Heart right ventricle (tissue), 16 donors: ENCODE data around the gene MYH9. TPM values are rescaled to one million over a fixed set of nuclear protein-coding genes. Genes with fewer than 3 reads are reported as not detected.

ENCODE experiments used
- ATAC-seq, 8 donors: fragments of 200-7000 bp; cut with Tn5 transposase; one replicate each; pipeline ENCODE4 v1.9.1; 2020; ENCODE audit warnings: mild to moderate bottlenecking in 8 of 8, moderate library complexity in 8 of 8, moderate number of reproducible peaks in 1 of 8
- DNase-seq, 2 donors: peaks; one replicate each; pipeline ENCODE4 v3.0.0-alpha.2; 2020
- H3K27ac ChIP-seq, 10 donors: fragments of 200-600 bp; sonication (generic) in 2 of 10; one replicate each; pipeline versions ENCODE4 v1.5.0 to v1.8.0; 2020 to 2022; ENCODE audit warnings: mild to moderate bottlenecking in 3 of 10
- H3K27me3 ChIP-seq, 7 donors: fragments of 200-600 bp; one replicate each; pipeline ENCODE4 v1.8.0; 2021 to 2022; ENCODE audit warnings: mild to moderate bottlenecking in 2 of 7
- H3K36me3 ChIP-seq, 9 donors: fragments of 200-600 bp; sonication (generic) in 1 of 9; one replicate each; pipeline versions ENCODE4 v1.5.0 to v1.8.0; 2020 to 2022; ENCODE audit warnings: mild to moderate bottlenecking in 2 of 9
- H3K4me1 ChIP-seq, 9 donors: fragments of 200-600 bp; sonication (generic) in 1 of 9; one replicate each; pipeline versions ENCODE4 v1.5.0 to v1.8.0; 2020 to 2022; ENCODE audit warnings: mild to moderate bottlenecking in 4 of 9
- H3K4me3 ChIP-seq, 10 donors: fragments of 200-600 bp; sonication (generic) in 2 of 10; one replicate each; pipeline versions ENCODE4 v1.5.0 to v1.8.0; 2020 to 2022; ENCODE audit warnings: mild to moderate bottlenecking in 7 of 10, moderate library complexity in 2 of 10
- H3K9me3 ChIP-seq, 11 donors: fragments of 200-600 bp in 10 of 11; sonication (generic) in 2 of 11; one replicate each; pipeline versions ENCODE4 v1.5.0 to v1.8.0; 2013 to 2022; ENCODE audit warnings: mild to moderate bottlenecking in 2 of 11, control low read depth in 1 of 11, moderate library complexity in 1 of 11
- CTCF ChIP-seq, 9 donors: fragments of 200-600 bp; sonication (generic) in 2 of 9; IDR thresholded peaks; one replicate each; pipeline versions ENCODE4 v1.5.0 to v1.8.0; 2021 to 2022; ENCODE audit warnings: antibody characterized with exemption in 9 of 9, mild to moderate bottlenecking in 5 of 9, moderate library complexity in 1 of 9
- WGBS, 2 donors: extraction: QIAGEN DNeasy Blood & Tissue Kit; methylation state at CpG; one replicate each; pipeline ENCODE4 v1.1.7; 2013; ENCODE audit warnings: inconsistent platforms in 1 of 2; 5-methylcytosine and 5-hydroxymethylcytosine counted together
- intact Hi-C, 10 donors: fragments of 100-400 bp; cut with DNase I; formaldehyde crosslinking; loops; one replicate each; pipeline versions ENCODE4 v1.11.1 to v1.14.2; 2022
- polyA plus RNA-seq, 2 donors: library from polyadenylated mRNA; stranded (reverse); fragments of 200-250 nt; gene quantifications; one replicate each; pipeline ENCODE4 v1.2.3, GENCODE V29; 2013
- total RNA-seq, 10 donors: library from RNA; stranded (reverse); fragmentation: NEBNext Ultra II Directional in 3 of 10; extraction: Animal tissue kit (Norgen Biotek cat#: 25700) in 3 of 10; gene quantifications; one replicate each; pipeline versions ENCODE4 v1.2.1 to v1.2.4, GENCODE V29; 2021 to 2023
- donor health status: Arrhythmogenic right ventricular cardiomyopathy.
- donor health status: ischemic (EF 13 %, LVEDD 7.1; RV severe dilation, severe dysfunction).
- donor health status: healthy with polysubstance abuse.
- donor health status: DM: no; HTN: yes; CAD: no.
- donor health status: DM: no; HTN: no; CAD: no.
- donor health status: ischemic (EF 25% LVEDD 6.9; RV normal size, moderate dysfunction).
- donor health status: ischemic (EF 25% LVEDD 5.7; RV mildly dilated, moderate dysfunction).
- donor health status: healthy.
- donor health status: DM: yes; HTN: yes; CAD: no.
- donor health status: Ischemic cardiomyopathy.
- donor health status: ischemic (EF 35%, LVEDD 5.7; RV mildly dilated, moderate dysfunction).
- donor health status: nonischemic (EF 11% LVEDD 7.7; RV severe dilation, severe dysfunction).
- donor health status: DM: yes; HTN: yes; CAD: no.
- donor health status: PGD.
- donor health status: ischemic (EF 29% LVEDD 5.4; RV normal size, mild dysfunction).
- donor health status: nonischemic (EF 23%, LVEDD 6.1; RV moderate dilation, normal function).

Gene MYH9
- total and polyA plus RNA-seq, 12 donors, result 132 to 345 (median 189) TPM

GRCh38 chr22:36379593-36380361 is 8.0 kb downstream of the MYH9 start:
- intact Hi-C loops, result loop anchor here in 3 of 10 donors (5.0 to 10.0 kb wide), 2 partner anchors 47 to 55 kb away; no protein-coding TSS in a partner anchor
- Histone ChIP-seq H3K9me3 (no peaks in the 10 kb centered on the region), H3K4me3 (peak overlapping the region in 4 of 10 donors; percentile 0 to 19 (median 12)), H3K27me3 (no peaks in the 10 kb centered on the region), H3K4me1 (peaks cover 33 to 100% (median 98%) of the 10 kb centered on the region in 9 donors), H3K27ac (peak overlapping the region in 8 of 10 donors; percentile 38 to 87 (median 66)), H3K36me3 (peaks cover 0 to 96% (median 11%) of the 10 kb centered on the region in 9 donors)
- WGBS, 2 donors, result 54 to 65% methylated on average over 16 of the region's 16 CpGs
- TF ChIP-seq CTCF (IDR thresholded peaks at IDR 0.05), result no peak
- ATAC-seq (peak in 7 of 8 donors; percentile 12 to 63 (median 25)), DNase-seq (no peak)

- H3K9me3 ChIP-seq, result no peaks in the 10 kb centered on the region
- DNase-seq (no peak), ATAC-seq (no peak)
- no peak overlapping the region for H3K4me3 ChIP-seq
- peaks cover 0 to 92% (median 7%) of the 10 kb centered on the region in 9 donors for H3K36me3 ChIP-seq
- no peaks in the 10 kb centered on the region for H3K27me3 ChIP-seq
- peak overlapping the region in 8 of 10 donors; percentile 49 to 87 (median 70) for H3K27ac ChIP-seq
- TF ChIP-seq CTCF (IDR thresholded peaks at IDR 0.05), result no peak
- intact Hi-C loops, result loop anchor here in 1 of 10 donors (10.0 kb wide), 1 partner anchor 54 kb away; no protein-coding TSS in a partner anchor
- 57 to 59% methylated on average over 5 of the region's 5 CpGs for WGBS, 2 donors
- peaks cover 40 to 100% (median 99%) of the 10 kb centered on the region in 9 donors for H3K4me1 ChIP-seq
Measured at GRCh38 chr22:36378869-36379217, 8.9 kb downstream of the MYH9 start.

GRCh38 chr22:36378080-36378868 is 9.5 kb downstream of the MYH9 start:
- no peaks in the 10 kb centered on the region for H3K9me3 ChIP-seq
- WGBS, 2 donors, result 66 to 73% methylated on average over 14 of the region's 14 CpGs
- TF ChIP-seq CTCF (IDR thresholded peaks at IDR 0.05), result no peak
- H3K27ac ChIP-seq, result peak overlapping the region; percentile 4 to 87 (median 60)
- peaks cover 0 to 90% (median 4%) of the 10 kb centered on the region in 9 donors for H3K36me3 ChIP-seq
- H3K4me1 ChIP-seq, result peaks cover 43 to 100% (median 99%) of the 10 kb centered on the region in 9 donors
- H3K27me3 ChIP-seq, result no peaks in the 10 kb centered on the region
- H3K4me3 ChIP-seq, result peak overlapping the region in 1 of 10 donors; percentile 20
- ATAC-seq (no peak), DNase-seq (no peak)
- intact Hi-C loops, result loop anchor here in 1 of 10 donors (10.0 kb wide), 1 partner anchor 53 kb away; no protein-coding TSS in a partner anchor

- intact Hi-C loops, result loop anchor here in 1 of 10 donors (10.0 kb wide), 1 partner anchor 52 kb away; no protein-coding TSS in a partner anchor
- Histone ChIP-seq H3K9me3 (no peaks in the 10 kb centered on the region), H3K27ac (peak overlapping the region; percentile 4 to 87 (median 60)), H3K4me3 (peak overlapping the region in 3 of 10 donors; percentile 9 to 20 (median 18)), H3K4me1 (peaks cover 51 to 100% (median 100%) of the 10 kb centered on the region in 9 donors), H3K27me3 (no peaks in the 10 kb centered on the region), H3K36me3 (peaks cover 0 to 84% (median 4%) of the 10 kb centered on the region in 9 donors)
- WGBS, 2 donors, result 39 to 55% methylated on average over 14 of the region's 14 CpGs
- TF ChIP-seq CTCF (IDR thresholded peaks at IDR 0.05), result no peak
- DNase-seq (no peak), ATAC-seq (peak in 5 of 8 donors; percentile 21 to 70 (median 27))
Measured at GRCh38 chr22:36377022-36377631, 10.6 kb downstream of the MYH9 start.
